Stimulated activated CD8-positive, alpha-beta memory T cell treated with anti-CD3 and anti-CD28 coated beads, Interleukin-15, amount 100 ng/mL, for 1 hour (primary cell): ENCODE results near the gene PPT2.
"Not testable (repeated sequence)": the region's sequence is repeated elsewhere in the genome, so short reads cannot be mapped to it uniquely, and the experiment has no call there.

Source experiments
- DNase-seq: peaks from one replicate; pipeline ENCODE4 v3.0.0-alpha.2; 2020; ENCODE audit warnings: low read depth

The PPT2 gene

DNA sequence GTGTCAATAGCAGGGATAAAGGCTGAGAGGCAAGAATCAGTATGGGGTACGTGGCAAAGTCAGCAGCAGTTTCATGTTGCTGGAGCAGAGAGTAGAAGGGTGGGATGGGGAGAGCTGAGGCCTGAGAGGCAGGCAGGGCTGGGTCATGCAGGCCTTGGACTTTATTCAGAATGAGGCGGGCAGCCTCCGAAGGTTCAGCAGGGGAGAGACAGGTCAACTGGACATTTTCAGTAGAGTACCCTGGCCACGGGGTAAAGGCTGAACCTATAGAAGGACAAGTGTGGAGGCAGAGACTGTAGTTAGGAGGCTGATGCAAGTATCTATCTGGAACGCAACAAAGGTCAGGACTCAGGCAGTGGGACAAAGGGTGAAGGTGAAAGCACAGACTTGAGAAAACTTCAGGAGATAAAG lies 56.3 kb downstream of the PPT2 start:
- no peak for DNase-seq

DNA sequence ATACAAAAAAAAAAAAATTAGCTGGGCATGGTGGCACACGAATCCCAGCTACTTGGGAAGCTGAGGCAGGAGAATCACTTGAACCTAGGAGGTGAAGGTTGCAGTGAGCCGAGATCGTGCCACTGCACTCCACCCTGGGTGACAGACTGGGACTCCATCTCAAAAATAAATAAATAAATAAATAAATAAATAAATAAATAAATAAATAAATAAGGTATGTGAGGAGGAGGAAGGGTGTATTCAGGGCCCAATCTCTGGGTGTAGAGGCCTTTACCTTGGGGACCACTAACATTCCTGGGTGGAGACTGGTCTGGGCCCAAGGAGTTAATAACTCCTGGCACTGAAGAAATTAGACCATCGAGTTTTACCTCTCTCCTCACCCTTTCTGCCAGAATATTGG lies 57.5 kb downstream of the PPT2 start:
- DNase-seq, result not testable (repeated sequence)

DNA sequence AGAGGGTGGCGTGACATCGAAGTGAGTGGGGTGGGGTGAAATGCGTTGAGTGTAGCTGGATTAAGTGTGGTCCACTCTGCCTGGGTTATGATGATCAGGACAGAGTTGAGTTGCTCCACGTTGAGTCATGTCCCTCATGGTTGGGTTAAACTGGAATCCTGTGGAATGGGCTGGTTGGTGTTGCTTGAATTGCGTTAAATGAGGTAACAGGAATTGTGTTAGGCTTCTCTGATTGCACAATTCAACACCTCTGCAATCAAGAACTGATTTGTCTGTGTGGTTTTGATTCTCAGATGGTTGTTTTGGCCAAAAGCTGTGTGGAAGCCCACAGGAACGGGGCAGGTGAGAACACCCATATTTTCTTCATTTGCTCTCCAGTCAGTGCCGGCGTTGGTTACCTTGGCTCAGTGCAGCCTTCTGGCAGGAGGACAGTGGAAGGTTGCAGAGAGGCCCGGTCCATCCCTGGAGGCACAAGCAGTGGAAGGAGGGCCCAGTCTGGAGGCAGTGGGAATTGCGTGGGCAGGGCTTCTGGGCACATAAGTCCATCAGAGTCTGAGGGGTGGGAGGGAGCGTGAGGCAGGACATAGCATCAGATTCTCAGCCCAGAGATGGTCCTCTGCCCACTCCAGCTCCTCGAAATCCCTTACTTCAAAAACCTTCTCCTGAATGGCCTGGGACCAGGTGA lies 58.3 kb downstream of the PPT2 start:
- DNase-seq, result no peak
